HEK293T (cell line): ENCODE results near the gene LRRC71.

Source experiments
- CTCF ChIA-PET: fragments of 350-600 bp; formaldehyde crosslinking; extraction: SDS; loops from one replicate; lab custom pipeline; 2021; ENCODE audit warnings: antibody characterized with exemption, inconsistent platforms; lab: Yijun Ruan, JAX
- POLR2A ChIA-PET: fragments of 350-600 bp; formaldehyde crosslinking; extraction: SDS; loops from one replicate; lab custom pipeline; 2020; ENCODE audit warnings: antibody characterized with exemption, inconsistent platforms; lab: Yijun Ruan, JAX
- DNase-seq: peaks from one replicate; pipeline ENCODE4 v3.0.0; 2012; ENCODE audit warnings: mixed read lengths; ENCODE audit errors: extremely low spot score
- ARNT ChIP-seq: fragments of 450-650 bp; IDR thresholded peaks from 2 replicates; pipeline ENCODE4 v1.6.1; 2017; ENCODE audit warnings: mild to moderate bottlenecking
- BHLHE40 ChIP-seq: fragments of 450-650 bp; IDR thresholded peaks from 2 replicates; pipeline ENCODE4 v1.6.1; 2016; ENCODE audit warnings: mild to moderate bottlenecking, moderate library complexity, borderline replicate concordance
- CTBP1 ChIP-seq: fragments of 450-650 bp; IDR thresholded peaks from 2 replicates; pipeline ENCODE4 v1.6.1; 2016; ENCODE audit warnings: borderline replicate concordance
- ELF4 ChIP-seq: fragments of 450-650 bp; IDR thresholded peaks from 2 replicates; pipeline ENCODE4 v1.6.1; 2017; ENCODE audit warnings: antibody characterized with exemption
- FOXA1 ChIP-seq: fragments of 450-650 bp; IDR thresholded peaks from 2 replicates; pipeline ENCODE4 v1.6.1; 2016; ENCODE audit warnings: mild to moderate bottlenecking
- FOXK2 ChIP-seq: fragments of 450-650 bp; IDR thresholded peaks from 2 replicates; pipeline ENCODE4 v1.6.1; 2016; ENCODE audit warnings: mild to moderate bottlenecking
- FOXM1 ChIP-seq: fragments of 450-650 bp; IDR thresholded peaks from 2 replicates; pipeline ENCODE4 v1.6.1; 2017; ENCODE audit warnings: mild to moderate bottlenecking, borderline replicate concordance
- HDGF ChIP-seq: fragments of 450-650 bp; IDR thresholded peaks from 2 replicates; pipeline ENCODE4 v1.6.1; 2017; ENCODE audit warnings: antibody characterized with exemption, borderline replicate concordance
- L3MBTL2 ChIP-seq: fragments of 450-650 bp; conservative IDR thresholded peaks from 2 replicates; pipeline ENCODE4 v1.6.1; 2016; ENCODE audit warnings: mild to moderate bottlenecking
- LEF1 ChIP-seq: fragments of 450-650 bp; IDR thresholded peaks from 2 replicates; pipeline ENCODE4 v1.6.1; 2017; ENCODE audit warnings: mild to moderate bottlenecking, borderline replicate concordance
- NFRKB ChIP-seq: fragments of 450-650 bp; IDR thresholded peaks from 2 replicates; pipeline ENCODE4 v1.6.1; 2016; ENCODE audit warnings: mild to moderate bottlenecking, moderate library complexity
- PKNOX1 ChIP-seq: fragments of 450-650 bp; IDR thresholded peaks from 2 replicates; pipeline ENCODE4 v1.6.1; 2016
- SP1 ChIP-seq: fragments of 450-650 bp; IDR thresholded peaks from 2 replicates; pipeline ENCODE4 v1.6.1; 2017
- SUZ12 ChIP-seq: fragments of 450-650 bp; IDR thresholded peaks from 2 replicates; pipeline ENCODE4 v1.6.1; 2016; ENCODE audit warnings: mild to moderate bottlenecking
- TARDBP ChIP-seq: fragments of 450-650 bp; IDR thresholded peaks from 2 replicates; pipeline ENCODE4 v1.6.1; 2016
- ZNF384 ChIP-seq: fragments of 450-650 bp; IDR thresholded peaks from 2 replicates; pipeline ENCODE4 v1.6.1; 2016

Gene LRRC71

GRCh38 chr1:156958247-156958714 lies 37.8 kb downstream of the LRRC71 start:
- ChIA-PET CTCF (interaction anchor here (0.6 to 1.5 kb wide), 2 partner anchors 10 to 18 kb away, joined by 4 read pairs; no protein-coding TSS in a partner anchor), POLR2A (no interaction called here)
- no peak for TF ChIP-seq SUZ12
- no peak for TF ChIP-seq ZNF384
- TF ChIP-seq LEF1: no peak
- TF ChIP-seq NFRKB: no peak
- TF ChIP-seq HDGF: no peak
- TF ChIP-seq ARNT: no peak
- no peak for TF ChIP-seq BHLHE40
- no peak for TF ChIP-seq ELF4
- no peak for TF ChIP-seq TARDBP
- no peak for TF ChIP-seq PKNOX1
- no peak for TF ChIP-seq CTBP1
- TF ChIP-seq FOXK2: no peak
- no peak for TF ChIP-seq L3MBTL2
- no peak for TF ChIP-seq FOXM1
- TF ChIP-seq SP1: no peak
- no peak for TF ChIP-seq FOXA1
- no peak for DNase-seq

GRCh38 chr1:156959414-156959813 lies 39.0 kb downstream of the LRRC71 start:
- peak; percentile 35 for DNase-seq
- TF ChIP-seq L3MBTL2 (no peak), PKNOX1 (peak; percentile 90)
- CTCF ChIA-PET: interaction anchor here (0.8 to 1.6 kb wide), 5 partner anchors 11 to 271 kb away, joined by 3 to 6 read pairs (median 4); no protein-coding TSS in a partner anchor
- POLR2A ChIA-PET: no interaction called here

- CTCF ChIA-PET: interaction anchor here (0.8 to 1.6 kb wide), 4 partner anchors 11 to 115 kb away, joined by 3 to 6 read pairs (median 4); no protein-coding TSS in a partner anchor
- TF ChIP-seq ELF4 (no peak), CTBP1 (no peak)
- DNase-seq: no peak
- POLR2A ChIA-PET: no interaction called here
These were observed 39.5 kb downstream of the LRRC71 start for GRCh38 chr1:156959925-156960324.

GRCh38 chr1:156961709-156962108 lies 41.3 kb downstream of the LRRC71 start:
- DNase-seq: no peak
- CTCF ChIA-PET: interaction anchor here (1.0 kb wide), 1 partner anchor 102 kb away, joined by 3 read pairs; no protein-coding TSS in a partner anchor
- TF ChIP-seq FOXM1: no peak
- POLR2A ChIA-PET: no interaction called here

- ChIA-PET CTCF (no interaction called here), POLR2A (no interaction called here)
- DNase-seq: no peak
- TF ChIP-seq TARDBP: no peak
- TF ChIP-seq HDGF: no peak
- TF ChIP-seq FOXK2: no peak
- no peak for TF ChIP-seq CTBP1
- TF ChIP-seq ARNT: no peak
These were observed 43.2 kb downstream of the LRRC71 start for GRCh38 chr1:156963621-156964020.

- POLR2A ChIA-PET: no interaction called here
- CTCF ChIA-PET: no interaction called here
- no peak for TF ChIP-seq NFRKB
- no peak for TF ChIP-seq BHLHE40
- TF ChIP-seq FOXA1: no peak
- TF ChIP-seq ELF4: no peak
- no peak for TF ChIP-seq SUZ12
- no peak for TF ChIP-seq CTBP1
- TF ChIP-seq L3MBTL2: no peak
- no peak for DNase-seq
These were observed 44.0 kb downstream of the LRRC71 start for GRCh38 chr1:156964441-156964840.

GRCh38 chr1:156969496-156969895 lies 49.1 kb downstream of the LRRC71 start:
- no peak for TF ChIP-seq CTBP1
- no peak for TF ChIP-seq SP1
- TF ChIP-seq PKNOX1: no peak
- no peak for TF ChIP-seq ZNF384
- no peak for TF ChIP-seq NFRKB
- no peak for TF ChIP-seq L3MBTL2
- no peak for TF ChIP-seq ELF4
- TF ChIP-seq SUZ12: no peak
- TF ChIP-seq LEF1: no peak
- ChIA-PET CTCF (interaction anchor here (1.0 to 1.4 kb wide), 2 partner anchors 12 to 121 kb away, joined by 3 read pairs; no protein-coding TSS in a partner anchor), POLR2A (no interaction called here)
- DNase-seq: no peak
